Measurements from ENCODE around the gene IP6K1.
A peak's percentile ranks its signal among the peaks of the same experiment; 100 is the strongest.

Gene IP6K1

DNA sequence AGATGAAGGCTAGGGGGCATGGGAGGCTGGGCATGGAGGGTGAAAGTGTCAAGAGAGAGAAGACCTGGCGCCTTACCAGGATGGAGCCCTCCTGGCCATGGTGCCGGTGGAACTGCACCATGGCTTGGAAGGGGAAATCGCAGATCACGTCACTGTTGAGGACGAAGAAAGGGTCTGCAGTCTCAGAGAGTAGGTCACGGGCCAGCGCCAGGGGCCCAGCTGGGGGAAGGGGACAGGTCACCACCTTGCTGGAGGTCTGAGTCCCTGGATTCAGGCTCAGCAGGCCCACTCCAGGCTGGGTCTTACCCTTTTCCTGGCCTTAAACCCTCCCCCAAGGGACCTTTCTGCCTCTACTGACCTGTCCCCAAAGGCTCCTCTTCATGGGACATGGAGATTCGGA lies 63.4 kb downstream of the IP6K1 start:
- DNase-seq = no peak

DNA sequence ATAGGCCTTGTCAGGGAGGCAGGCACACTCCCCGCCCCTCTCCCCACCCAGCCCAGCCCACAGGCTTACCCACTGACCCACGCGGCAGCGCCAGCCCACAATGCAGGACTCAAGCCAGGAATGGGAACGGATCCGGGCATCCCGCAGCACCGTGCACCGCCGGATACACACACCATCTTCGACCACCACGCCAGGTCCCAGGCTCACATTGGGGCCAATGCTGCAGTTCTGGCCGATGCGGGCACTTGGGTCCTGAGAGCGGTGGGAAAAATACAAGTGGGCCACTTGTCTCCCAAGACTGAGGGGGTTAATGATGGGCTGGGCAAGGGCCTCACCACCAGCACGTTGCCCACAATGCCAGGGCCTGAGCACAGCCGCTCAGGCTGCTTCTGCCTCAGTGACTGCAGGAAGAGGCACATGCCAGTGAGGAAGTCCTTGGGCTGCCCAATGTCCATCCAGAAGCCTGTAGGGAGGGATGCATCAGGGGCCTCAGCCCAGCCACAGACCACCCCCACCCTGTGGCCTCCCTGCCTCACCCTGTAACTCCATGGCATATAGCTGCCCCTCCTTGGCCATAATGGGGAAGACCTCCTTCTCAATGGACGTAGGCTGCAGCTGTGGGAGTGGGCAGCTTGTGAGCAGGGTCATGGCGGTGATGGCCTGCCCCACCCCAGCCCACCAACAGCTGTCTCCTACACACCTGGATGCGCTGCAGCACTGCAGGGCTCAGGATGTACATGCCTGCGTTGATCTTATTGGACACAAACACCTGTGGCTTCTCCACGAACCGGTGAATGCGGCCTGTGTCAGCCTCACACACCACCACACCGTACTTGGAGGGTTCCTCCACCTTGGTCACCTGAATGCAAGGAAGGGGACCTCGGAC lies 64.2 kb downstream of the IP6K1 start:
- DNase-seq = no peak

DNA sequence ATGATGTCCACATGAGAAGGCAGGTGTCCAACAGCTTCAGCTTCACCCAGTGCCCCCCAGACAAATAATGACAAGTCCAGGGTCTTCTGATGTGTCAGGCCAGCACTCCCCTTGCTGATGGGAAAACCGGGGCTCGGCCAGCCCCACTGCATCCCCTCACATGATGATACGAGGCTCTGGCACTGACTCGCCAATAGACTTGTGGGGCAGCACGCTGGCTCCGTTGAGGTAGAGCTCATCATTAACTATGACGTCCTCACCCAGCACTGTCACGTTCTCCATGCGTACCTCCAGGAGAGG lies 64.8 kb downstream of the IP6K1 start:
- no peak for DNase-seq

DNA sequence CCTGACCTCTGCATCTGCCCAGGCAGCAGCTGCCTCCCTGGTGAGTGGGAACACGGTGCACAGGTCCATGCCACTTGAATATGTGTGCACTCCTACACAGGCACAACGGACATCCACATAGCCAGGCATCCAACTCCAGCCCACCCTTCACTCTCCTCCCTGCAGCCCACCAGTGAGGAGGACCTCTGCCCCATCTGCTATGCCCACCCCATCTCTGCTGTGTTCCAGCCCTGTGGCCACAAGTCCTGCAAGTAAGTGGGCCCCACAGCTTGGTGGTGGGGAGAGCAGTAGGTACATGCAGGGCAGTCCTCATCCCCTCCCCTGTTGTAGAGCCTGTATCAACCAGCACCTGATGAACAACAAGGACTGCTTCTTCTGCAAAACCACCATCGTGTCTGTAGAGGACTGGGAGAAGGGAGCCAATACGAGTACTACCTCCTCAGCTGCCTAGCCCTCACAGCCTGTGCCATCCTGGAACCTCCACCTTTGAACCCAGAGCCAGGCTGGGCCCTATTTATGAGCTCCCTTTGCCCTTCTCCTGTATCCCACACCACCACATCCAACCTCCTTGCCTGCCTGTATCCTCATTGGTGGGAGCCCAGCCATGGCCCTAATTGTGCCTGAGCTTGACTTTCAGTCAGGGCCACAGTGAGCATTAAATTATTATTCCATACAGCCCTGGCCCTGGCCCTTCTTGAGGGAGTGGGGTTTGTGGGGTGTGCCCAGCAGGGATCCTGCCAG lies 65.3 kb downstream of the IP6K1 start:
- no peak for DNase-seq

DNA sequence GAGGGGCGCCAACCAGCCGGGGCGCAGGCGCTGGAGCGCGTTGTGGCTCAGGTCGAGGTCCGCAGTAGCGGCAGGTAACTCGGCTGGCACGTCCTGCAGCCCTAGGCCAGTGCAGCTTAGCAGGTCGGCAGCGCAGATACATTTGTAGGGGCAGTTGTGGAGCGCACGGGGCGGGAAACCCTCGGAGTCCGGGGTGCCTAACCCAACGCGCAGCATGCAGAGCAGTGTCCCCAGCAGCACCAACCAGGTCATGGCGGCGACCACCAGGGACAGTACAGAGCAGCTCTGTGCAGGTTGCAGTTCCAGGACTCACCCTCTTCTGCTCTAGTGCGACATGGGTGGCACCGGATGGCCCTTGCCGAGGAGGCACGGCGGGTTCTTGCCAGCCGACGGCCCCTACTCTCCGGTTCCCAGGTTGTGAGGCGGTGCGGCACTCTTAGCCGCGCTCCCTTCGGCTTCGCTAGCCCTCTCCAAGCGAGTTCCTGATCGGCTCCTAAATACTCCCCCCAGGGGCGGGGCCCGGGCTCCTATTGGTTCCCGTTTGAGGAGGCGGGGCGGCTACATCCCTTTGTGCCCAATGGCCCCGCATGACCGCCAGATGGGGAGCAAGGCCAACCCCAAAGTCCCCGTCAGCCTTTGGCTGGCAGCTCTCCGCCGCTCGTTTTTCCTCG lies 67.0 kb downstream of the IP6K1 start, which contains the start of gene AMIGO3:
Gene AMIGO3 (minus strand): TSS at position 471 of the 671 bp plus-strand sequence. CDS start 219 bp downstream, at position 252.
- DNase-seq = peak; percentile 98

DNA sequence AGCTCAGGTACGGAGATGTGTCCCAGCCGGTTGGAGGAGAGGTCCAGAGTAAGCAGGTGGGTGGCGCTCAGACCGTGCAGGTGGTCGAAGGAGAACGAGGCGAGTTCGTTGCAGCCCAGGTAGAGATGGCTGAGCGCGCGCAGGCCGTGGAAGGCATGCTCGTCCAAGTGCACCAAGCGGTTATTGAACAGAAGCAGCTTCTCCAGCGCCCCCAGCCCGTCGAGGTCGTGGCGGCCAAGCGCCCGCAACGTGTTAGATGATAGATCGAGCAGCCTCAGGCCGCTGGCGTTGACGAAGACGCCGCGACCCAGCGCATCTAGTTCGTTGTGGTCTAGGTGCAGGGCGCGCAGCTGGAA lies 67.5 kb downstream of the IP6K1 start:
- DNase-seq = no peak

DNA sequence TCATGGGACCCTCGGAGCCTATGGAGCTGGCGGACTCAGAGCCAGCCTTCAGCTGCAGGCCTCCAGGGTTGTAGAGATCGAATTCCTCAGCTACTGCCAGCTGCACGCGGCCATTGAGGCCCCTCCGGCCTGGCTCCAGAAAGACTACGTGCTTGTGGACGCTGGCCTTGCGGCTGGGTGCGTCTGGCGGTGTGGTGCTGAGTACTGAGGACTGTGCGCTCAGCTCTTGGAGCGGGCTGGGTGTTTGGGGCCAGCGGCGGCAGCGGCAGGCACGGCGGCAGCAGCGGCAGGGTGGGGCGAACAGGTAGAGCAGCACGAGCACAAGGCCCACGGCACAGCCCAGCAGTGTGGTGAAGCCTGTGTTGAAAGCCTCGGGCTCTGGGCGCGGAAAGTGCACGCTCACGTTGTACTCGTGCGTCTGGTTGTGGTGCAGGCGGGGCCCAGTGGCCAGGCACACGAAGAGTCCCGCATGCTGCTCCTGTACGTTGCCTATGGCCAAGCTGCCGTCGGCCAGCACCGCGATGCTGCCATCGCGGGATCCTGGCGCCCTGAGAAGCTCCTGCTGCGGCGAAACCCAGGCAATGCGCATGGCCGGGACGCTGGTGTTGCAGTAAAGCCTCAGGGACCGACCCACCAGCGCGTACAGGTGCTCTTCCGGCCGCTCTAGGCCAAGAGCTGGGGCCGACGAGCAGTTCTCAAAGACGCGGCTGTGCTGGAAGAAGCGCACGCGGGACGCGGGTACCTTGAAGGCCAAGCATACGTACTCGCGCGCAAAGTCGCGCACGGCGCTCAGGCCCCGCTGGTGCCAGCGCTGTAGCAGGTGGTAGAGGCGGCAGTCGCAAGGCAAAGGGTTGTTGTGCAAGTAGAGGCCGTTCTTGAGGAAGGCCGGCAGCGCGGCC lies 68.1 kb downstream of the IP6K1 start:
- no peak for DNase-seq

DNA sequence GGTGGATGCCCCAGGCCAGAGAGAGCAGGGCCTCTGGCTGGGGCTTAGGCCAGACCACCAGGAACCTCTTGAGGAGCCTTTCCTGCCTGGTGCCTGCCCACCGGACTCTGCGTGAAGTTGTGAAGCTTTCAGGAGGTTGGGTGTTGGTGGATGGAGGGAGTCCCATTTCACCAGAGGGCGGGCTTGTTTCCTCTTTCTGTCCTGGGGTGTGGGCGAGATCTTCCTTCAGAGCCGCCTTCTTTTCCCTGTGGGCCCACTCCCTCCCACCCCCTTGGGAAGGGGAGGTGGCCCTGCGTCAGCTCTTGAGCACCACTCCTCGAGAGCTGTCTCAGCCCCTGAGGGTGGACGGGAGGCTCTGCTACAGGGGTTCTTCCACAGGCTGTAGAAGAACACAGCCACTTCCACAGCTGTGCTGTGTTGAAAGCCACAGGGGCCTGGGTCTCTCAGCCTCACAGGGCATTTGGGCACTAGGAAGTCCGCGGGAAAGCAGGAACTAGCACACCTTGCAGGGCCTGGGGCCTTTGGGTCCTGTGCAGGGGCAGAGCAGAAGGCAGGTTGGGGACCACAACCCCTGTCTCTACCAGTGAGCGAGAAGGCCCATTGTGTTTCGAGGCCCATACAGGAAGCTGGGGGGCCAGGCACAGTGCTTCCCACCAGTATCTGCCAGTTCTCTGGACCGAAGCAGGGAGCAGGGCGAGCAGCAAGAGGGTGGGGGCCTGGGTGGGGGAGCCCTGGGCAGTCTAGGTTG lies 69.0 kb downstream of the IP6K1 start:
- DNase-seq = no peak

DNA sequence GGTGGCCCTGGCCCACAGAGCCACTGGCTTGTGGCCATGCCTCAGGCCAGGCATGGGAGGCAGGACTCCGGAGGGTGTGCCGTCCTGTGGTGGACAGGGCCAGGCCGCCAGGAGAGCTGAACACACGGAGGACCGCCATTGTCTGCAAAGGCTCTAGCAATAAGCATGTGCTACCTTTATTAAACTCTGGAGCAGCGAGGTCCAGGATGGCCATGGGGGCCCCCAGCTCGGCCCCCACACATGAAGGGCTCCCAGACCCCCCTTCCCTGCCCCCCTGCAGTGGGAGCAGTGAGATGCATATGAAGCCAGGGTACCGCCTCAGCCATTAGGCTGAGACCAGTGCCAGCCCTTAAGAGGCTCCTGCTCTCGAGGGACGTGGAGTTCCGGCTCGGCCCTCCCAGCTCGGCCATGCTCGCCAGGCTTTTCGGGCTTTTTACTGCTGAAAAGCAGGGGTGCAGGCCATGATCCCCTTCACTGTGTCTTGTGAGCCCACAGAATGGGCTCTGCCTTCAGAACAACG lies 69.6 kb downstream of the IP6K1 start:
- no peak for DNase-seq

DNA sequence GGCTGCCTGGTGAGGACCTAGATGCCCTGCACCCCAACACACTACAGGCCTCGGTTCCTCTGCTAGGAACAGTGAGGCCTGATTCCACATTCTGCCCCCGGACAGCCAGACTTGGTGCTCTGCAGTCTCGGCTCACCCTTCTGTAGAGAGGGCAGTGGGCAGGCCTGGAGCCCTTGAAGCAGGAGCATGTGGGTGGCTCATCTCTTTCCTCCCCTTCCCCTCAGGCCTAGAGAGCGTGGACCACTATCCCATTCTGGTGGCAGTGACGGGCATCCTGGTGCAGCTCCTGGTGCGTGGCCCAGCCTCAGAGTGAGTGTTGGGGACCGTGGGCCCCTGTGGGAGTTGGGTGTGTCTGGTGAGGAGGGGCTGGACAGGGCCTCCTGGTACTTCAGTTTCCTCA lies 70.2 kb downstream of the IP6K1 start:
- DNase-seq = no peak

DNA sequence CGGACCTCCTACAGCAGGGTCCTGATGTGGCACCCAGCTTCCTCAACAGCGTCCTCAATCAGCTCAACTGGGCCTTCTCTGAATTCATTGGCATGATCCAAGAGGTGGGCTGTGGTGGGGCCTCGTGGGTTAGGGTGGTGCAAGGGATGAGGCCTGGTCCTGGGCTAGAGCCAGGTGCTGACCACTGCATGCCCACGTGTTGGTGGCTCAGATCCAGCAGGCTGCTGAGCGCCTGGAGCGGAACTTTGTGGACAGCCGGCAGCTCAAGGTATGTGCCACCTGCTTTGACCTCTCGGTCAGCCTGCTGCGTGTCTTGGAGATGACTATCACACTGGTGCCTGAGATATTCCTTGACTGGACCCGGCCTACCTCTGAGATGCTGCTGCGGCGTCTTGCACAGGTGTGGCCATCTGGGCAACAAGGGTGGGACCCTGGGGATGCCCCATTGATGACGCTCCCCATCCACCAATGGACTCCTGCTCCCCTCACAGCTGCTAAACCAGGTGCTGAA lies 70.7 kb downstream of the IP6K1 start:
- DNase-seq = no peak

DNA sequence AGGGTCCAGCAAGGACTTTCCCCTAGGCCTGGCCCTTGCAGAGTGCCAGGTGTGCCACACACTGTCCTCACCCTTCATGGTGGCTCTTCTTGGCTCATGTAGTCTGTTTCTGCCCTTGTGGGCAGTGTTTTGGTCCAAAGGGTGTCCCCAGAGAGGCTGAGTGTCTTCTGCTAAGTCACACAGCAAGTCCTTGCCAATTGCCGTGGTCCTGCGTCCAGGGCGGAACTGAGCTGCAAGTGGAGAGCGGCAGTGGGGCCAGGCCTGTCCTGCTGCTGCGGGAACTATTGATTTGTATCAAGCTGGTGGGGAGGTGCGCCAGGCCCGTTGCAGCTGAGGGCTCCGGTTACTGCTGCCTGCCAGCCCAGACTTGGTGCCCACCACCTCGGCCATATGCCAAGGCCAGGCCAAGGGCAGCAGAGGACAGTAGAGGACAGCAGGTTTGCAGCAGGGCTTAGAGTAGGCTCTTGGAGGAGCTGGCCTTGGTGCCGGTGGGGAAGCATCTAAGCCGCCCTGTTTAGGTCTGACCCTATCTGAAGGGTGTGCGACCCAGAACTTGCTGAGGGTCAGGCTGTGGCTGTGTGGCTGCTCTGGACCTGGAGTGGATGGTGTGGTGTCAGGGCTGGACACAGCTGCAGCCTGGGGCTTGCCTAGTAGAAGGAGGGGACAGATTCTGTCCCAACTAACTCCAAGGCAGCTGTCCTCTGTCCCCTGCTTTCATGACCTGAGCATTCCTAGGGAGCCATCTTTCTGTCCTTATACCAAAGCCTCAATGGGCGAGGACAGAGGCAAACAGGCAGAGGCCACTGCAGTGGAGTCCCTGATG lies 71.4 kb downstream of the IP6K1 start:
- no peak for DNase-seq

DNA sequence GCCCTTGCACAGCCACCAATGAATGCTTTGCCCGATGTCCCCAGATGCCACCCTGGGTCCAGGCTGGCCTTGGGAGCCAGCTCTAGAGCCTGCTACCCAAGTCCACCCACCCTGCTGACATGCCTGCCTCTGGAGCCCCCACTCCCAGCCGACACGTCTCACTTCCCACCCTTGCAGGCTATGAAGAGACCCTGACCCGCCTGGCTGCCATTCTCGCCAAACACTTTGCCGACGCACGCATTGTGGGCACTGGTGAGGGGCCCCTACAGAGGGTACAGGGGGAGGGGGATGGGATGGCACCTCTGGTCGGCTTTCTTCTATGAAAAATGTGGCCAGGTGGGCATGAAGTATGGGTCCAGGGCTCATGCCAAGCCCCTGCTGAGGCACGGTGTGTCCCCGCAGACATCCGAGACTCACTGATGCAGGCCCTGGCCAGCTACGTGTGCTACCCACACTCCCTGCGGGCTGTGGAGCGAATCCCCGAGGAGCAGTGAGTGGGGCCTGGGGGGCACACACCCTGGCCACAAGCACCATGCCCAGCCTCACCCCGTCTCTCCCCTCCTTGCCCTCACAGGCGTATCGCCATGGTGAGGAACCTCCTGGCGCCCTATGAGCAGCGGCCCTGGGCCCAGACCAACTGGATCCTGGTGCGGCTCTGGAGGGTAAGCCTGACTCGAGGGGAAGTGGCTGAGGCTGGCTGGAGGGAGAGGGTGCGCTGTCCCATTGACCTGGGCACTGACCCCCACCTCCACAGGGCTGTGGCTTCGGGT lies 72.8 kb downstream of the IP6K1 start:
- DNase-seq = no peak

DNA sequence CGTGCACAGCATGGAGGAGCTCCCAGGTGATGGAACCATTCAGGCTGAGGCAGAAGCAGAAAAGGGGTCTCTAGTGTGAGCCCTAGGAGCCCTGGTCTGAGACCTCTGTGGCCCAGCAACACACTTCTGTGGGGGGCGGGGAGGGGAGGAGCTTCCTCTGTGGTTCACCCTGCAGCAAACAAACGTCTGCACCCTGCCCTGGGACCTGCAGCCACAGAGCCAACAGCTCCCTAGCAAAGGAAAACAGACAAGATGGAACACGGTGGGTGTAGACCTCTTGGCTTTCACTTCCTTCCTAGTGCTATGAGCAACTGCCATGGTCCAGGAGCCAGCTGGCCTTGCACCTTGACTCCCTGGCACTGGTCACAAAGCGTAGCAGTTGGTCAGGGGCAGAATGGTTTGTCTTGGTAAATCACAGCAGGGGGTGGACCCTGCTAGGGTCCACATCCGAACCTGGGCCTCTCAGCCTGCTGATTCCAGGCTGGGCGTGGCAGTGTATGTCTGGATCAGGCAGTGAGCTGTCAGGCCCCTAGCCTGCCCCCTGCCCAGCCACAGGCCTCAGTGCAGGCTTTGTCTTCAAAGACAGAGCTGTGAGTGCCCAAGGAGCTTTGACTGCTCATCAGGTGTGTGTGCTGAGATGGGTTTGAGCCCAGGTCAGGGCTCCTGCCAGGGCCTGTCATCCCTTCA lies 73.6 kb downstream of the IP6K1 start:
- no peak for DNase-seq

DNA sequence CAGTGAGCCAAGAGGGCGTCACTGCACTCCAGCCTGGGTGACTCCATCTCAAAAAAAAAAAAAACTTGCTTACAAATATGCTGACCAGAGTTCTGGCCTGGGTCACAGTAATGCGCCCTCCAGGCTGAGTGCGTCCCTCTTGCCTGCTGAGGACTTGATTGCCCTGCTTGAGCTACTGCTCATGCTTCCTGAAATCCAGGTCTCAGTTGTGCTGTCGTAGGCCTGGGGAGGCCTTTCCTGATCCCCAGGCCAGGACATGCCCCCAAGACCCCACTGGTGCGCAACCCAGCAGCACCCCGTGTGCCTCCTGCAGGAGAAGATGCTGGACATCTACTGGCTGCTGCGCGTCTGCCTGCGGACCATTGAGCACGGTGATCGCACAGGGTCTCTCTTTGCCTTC lies 74.2 kb downstream of the IP6K1 start:
- DNase-seq = no peak

DNA sequence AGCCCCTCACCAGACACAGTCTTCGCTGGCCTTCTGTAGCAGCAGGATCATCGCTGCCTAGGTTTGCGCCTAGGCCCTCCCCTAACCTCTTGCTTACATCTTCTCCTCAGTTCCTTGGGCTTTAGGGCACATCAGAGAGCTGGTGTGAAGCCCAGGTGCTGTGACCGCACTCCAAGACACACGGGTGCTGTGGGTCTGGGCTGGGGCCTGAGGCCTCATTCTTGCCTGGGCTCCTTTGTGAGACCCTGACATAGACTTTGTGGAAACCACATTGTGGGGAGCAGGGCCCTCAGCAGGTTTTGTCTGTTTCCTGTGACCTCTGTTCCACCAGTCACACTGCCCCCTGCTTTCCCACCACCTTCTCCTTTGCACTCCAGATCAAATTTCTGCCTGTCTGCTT lies 74.9 kb downstream of the IP6K1 start:
- no peak for DNase-seq

DNA sequence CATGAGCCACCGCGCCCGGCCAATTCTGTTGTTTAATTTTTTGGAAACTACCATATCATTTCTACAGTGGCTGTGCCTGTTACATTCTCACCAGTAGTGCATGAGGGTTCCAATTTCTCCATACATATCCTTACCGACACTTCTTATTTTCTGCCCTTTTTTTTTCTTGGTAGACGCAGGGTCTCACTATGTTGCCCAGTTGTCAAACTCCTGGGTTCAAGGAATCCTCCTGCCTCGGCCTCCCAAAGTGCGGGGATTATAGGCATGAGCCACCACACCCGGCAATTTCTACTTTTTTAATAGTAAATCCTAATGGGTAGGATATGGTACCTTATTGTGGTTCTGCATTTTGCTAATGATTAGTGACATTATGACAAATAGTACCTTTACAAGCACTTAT lies 76.5 kb downstream of the IP6K1 start:
- DNase-seq = no peak

DNA sequence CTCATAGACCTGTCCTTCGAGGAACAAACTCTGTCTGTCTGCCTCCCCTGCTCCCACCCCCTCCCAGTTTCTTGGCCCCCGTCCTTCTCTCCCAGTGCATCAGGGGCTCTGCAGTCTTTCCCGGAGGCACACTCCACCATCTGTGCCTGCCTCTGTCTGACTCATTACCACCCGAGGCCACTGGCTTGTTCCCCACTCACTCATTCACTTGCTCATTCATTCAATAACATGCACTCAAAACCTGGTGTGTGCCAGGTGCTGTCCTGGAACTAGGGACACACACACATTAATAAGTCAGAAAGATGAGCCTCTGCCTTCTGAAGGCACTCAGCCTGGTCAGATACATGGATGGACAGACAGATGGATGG lies 79.2 kb downstream of the IP6K1 start:
- no peak for DNase-seq

DNA sequence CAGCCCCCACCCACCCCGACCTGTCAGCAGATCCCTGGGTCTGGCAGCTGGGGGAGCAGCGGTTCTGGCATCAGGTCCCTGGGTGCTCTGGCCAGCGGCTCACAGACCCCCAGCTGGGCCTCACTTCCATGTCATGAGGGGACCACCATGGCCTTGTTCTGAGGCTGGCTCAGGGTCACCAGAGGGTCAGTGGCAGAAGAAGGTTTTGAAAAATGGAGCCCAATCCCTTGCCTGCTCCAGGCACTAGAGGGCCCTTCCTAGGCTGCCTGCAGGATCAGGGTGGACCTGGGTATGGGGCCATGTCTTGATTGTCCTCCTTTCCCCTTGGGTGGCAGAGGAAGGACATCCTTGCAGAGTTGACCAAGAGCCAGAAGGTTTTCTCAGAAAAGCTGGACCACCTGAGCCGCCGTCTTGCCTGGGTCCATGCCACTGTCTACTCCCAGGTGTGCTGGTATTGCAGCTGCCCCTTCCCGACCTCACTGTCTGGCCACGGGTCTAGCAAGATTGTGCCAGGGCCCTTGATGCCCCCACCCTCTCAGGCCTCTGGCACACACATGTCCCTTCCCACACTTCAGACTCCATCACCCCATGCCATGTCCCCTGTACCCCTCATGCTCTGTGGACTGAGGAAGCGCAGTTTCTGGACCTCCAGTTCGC lies 79.8 kb downstream of the IP6K1 start:
- DNase-seq = no peak

Measured in retina (tissue), 1 donor.